HG03354 (cell line): Measurements from ENCODE around the gene GRIA4.

ENCODE experiments used
- ATAC-seq: cut with Tn5 transposase; IDR thresholded peaks from one replicate; pipeline ENCODE4 v1.9.1; 2021; ENCODE audit warnings: mild to moderate bottlenecking; ENCODE audit not compliant: unreplicated experiment, poor library complexity, severe bottlenecking

The GRIA4 gene

GRCh38 chr11:105900515-105901035, 290.7 kb downstream of the GRIA4 start:
- ATAC-seq: no peak

GRCh38 chr11:105903113-105903512, 293.2 kb downstream of the GRIA4 start:
- no peak for ATAC-seq

GRCh38 chr11:105906517-105906916, 296.6 kb downstream of the GRIA4 start:
- no peak for ATAC-seq

GRCh38 chr11:105907319-105907718, 297.4 kb downstream of the GRIA4 start:
- no peak for ATAC-seq

GRCh38 chr11:105910095-105910715, 300.3 kb downstream of the GRIA4 start:
- no peak for ATAC-seq

GRCh38 chr11:105911454-105911853, 301.6 kb downstream of the GRIA4 start:
- ATAC-seq: no peak

- ATAC-seq: no peak
Measured at GRCh38 chr11:105912666-105913065, 302.8 kb downstream of the GRIA4 start.

GRCh38 chr11:105915021-105915420, 305.1 kb downstream of the GRIA4 start:
- ATAC-seq: no peak

- ATAC-seq: no peak
Measured at GRCh38 chr11:105918039-105918438, 308.2 kb downstream of the GRIA4 start.

GRCh38 chr11:105918600-105918999, 308.7 kb downstream of the GRIA4 start:
- ATAC-seq: no peak

- no peak for ATAC-seq
Measured at GRCh38 chr11:105923252-105923651, 313.4 kb downstream of the GRIA4 start.

GRCh38 chr11:105923807-105924206, 313.9 kb downstream of the GRIA4 start:
- no peak for ATAC-seq

- no peak for ATAC-seq
Measured at GRCh38 chr11:105929084-105929955, 319.4 kb downstream of the GRIA4 start.

- ATAC-seq: no peak
Measured at GRCh38 chr11:105933695-105934094, 323.8 kb downstream of the GRIA4 start.

- ATAC-seq: no peak
Measured at GRCh38 chr11:105935791-105936190, 325.9 kb downstream of the GRIA4 start.

GRCh38 chr11:105937331-105937730, 327.5 kb downstream of the GRIA4 start:
- peak; percentile 91 for ATAC-seq

GRCh38 chr11:105937738-105938137, 327.9 kb downstream of the GRIA4 start:
- peak; percentile 48 for ATAC-seq

- ATAC-seq: no peak
Measured at GRCh38 chr11:105942921-105943320, 333.0 kb downstream of the GRIA4 start.

GRCh38 chr11:105948918-105949590, 339.2 kb downstream of the GRIA4 start:
- no peak for ATAC-seq

- ATAC-seq: no peak
Measured at GRCh38 chr11:105953886-105954285, 344.0 kb downstream of the GRIA4 start.
